Gastrocnemius medialis (tissue), 4 donors: Measurements from ENCODE around the gene CCT5. TPM values are rescaled to one million over a fixed set of nuclear protein-coding genes. Genes with fewer than 3 reads are reported as not detected.
A peak's percentile ranks its signal among the peaks of the same experiment; 100 is the strongest.

Experiments used
- ATAC-seq, 2 donors: fragments of 150-250 bp; one replicate each; pipeline ENCODE4 v1.9.1; 2016
- DNase-seq, 2 donors: peaks; one replicate each; pipeline ENCODE4 v3.0.0-alpha.2; 2019
- H3K27ac ChIP-seq, 4 donors: fragments of 200-600 bp; sonication (generic); 1 replicate in 1 of 4; 2 replicates in 3 of 4; pipeline ENCODE4 v1.5.1; 2016 to 2018; ENCODE audit warnings: mild to moderate bottlenecking in 2 of 4, moderate library complexity in 1 of 4
- H3K27me3 ChIP-seq, 3 donors: fragments of 200-600 bp; sonication (generic) in 2 of 3; 1 replicate in 1 of 3; 2 replicates in 2 of 3; pipeline versions ENCODE4 v1.5.1 to v1.6.0; 2016 to 2019; ENCODE audit warnings: mild to moderate bottlenecking in 1 of 3, moderate library complexity in 1 of 3
- H3K36me3 ChIP-seq, 2 donors: fragments of 200-600 bp; sonication (generic) in 1 of 2; one replicate each; pipeline ENCODE4 v1.5.1; 2017 to 2018
- H3K4me1 ChIP-seq, 2 donors: fragments of 200-600 bp; sonication (generic) in 1 of 2; one replicate each; pipeline ENCODE4 v1.5.1; 2016 to 2017; ENCODE audit warnings: mild to moderate bottlenecking in 2 of 2
- H3K4me3 ChIP-seq, 4 donors: fragments of 200-600 bp; sonication (generic) in 3 of 4; 1 replicate in 1 of 4; 2 replicates in 3 of 4; pipeline ENCODE4 v1.5.1; 2016 to 2019; ENCODE audit warnings: mild to moderate bottlenecking in 2 of 4
- H3K9me3 ChIP-seq, 3 donors: fragments of 200-600 bp; sonication (generic) in 2 of 3; 1 replicate in 1 of 3; 2 replicates in 2 of 3; pipeline ENCODE4 v1.5.1; 2016 to 2019
- CTCF ChIP-seq, 5 experiments: fragments of 450-650 bp in 3 of 5; fragments of 200-600 bp in 2 of 5; sonication (generic) in 2 of 5; IDR thresholded peaks in 4 of 5; conservative IDR thresholded peaks in 1 of 5; 1 replicate in 4 of 5; 2 replicates in 1 of 5; pipeline ENCODE4 v1.5.1; 2016 to 2019; ENCODE audit warnings: antibody characterized with exemption in 5 of 5, mild to moderate bottlenecking in 3 of 5, moderate library complexity in 3 of 5
- POLR2A ChIP-seq, 2 donors: fragments of 450-650 bp; IDR thresholded peaks; one replicate each; pipeline ENCODE4 v1.6.1; 2017; ENCODE audit warnings: antibody characterized with exemption in 2 of 2, mild to moderate bottlenecking in 2 of 2, moderate library complexity in 2 of 2
- in situ Hi-C, 4 donors: fragments of 200-750 bp; cut with MboI; loops; one replicate each; pipeline versions ENCODE4 v1.15.0 to v1.8.0; 2017; ENCODE audit warnings: low sequenced_read_pairs in 4 of 4
- intact Hi-C: fragments of 100-400 bp; cut with DNase I; formaldehyde crosslinking; loops from one replicate; pipeline ENCODE4 v1.15.1; 2023; ENCODE audit warnings: low total_unique reads
- total RNA-seq, 4 donors: library from RNA; depleted of rRNA; stranded (reverse); fragments of >200 nt; gene quantifications; one replicate each; pipeline versions ENCODE4 v1.1.0 to v1.2.3, GENCODE V29; 2016

The CCT5 gene
- total RNA-seq = 100 to 1,000 TPM; 201 to 329 (median 267) TPM

- Histone ChIP-seq H3K4me1 (peaks cover 27 to 30% of the 10 kb centered on the region in 2 donors), H3K27ac (peak within 1 kb of the TSS; percentile 92 to 97 (median 95)), H3K9me3 (no peaks in the 10 kb centered on the region), H3K27me3 (no peaks in the 10 kb centered on the region), H3K4me3 (peak within 1 kb of the TSS; percentile 68 to 99 (median 96)), H3K36me3 (peaks cover 0 to 10% of the 10 kb centered on the region in 2 donors)
- intact Hi-C loops = loop anchor here (5.0 kb wide), 1 partner anchor 512 kb away; the partner anchor contains the start of gene DAP
- in situ Hi-C loops = loop anchor here in 1 of 4 donors (10.0 kb wide), 1 partner anchor 185 kb away; no protein-coding TSS in a partner anchor
- DNase-seq = peak; percentile 93 to 94
- no peak for TF ChIP-seq CTCF (IDR thresholded peaks at IDR 0.05 in 4 of 5, conservative IDR thresholded peaks at IDR 0.05 in 1 of 5)
- peak; percentile 30 to 64 for TF ChIP-seq POLR2A (IDR thresholded peaks at IDR 0.05)
- peak; percentile 94 for ATAC-seq
Measured at GRCh38 chr5:10249948-10250805, at the start of gene CCT5. Gene CCT5 (plus strand): TSS chr5:10250280. CDS start chr5:10250341, 61 bp downstream.

- no peaks in the 10 kb centered on the region for H3K27me3 ChIP-seq
Measured at GRCh38 chr5:10201223-10201868, 48.7 kb upstream of the CCT5 start.

GRCh38 chr5:10202089-10202910 lies 47.8 kb upstream of the CCT5 start:
- ATAC-seq (no peak), DNase-seq (no peak)
- TF ChIP-seq POLR2A (IDR thresholded peaks at IDR 0.05) (no peak), CTCF (IDR thresholded peaks at IDR 0.05 in 4 of 5, conservative IDR thresholded peaks at IDR 0.05 in 1 of 5) (no peak)
- H3K27me3 ChIP-seq = no peaks in the 10 kb centered on the region
- no peaks in the 10 kb centered on the region for H3K36me3 ChIP-seq
- H3K27ac ChIP-seq = no peak overlapping the region
- no peak overlapping the region for H3K4me3 ChIP-seq
- no peaks in the 10 kb centered on the region for H3K4me1 ChIP-seq
- intact Hi-C loops = no loop called here
- no peaks in the 10 kb centered on the region for H3K9me3 ChIP-seq
- in situ Hi-C loops = no loop called here

More at GRCh38 chr5:10201223-10201868, 48.7 kb upstream of the CCT5 start:
- H3K27ac ChIP-seq = no peak overlapping the region
- TF ChIP-seq CTCF (IDR thresholded peaks at IDR 0.05 in 4 of 5, conservative IDR thresholded peaks at IDR 0.05 in 1 of 5) (no peak), POLR2A (IDR thresholded peaks at IDR 0.05) (no peak)
- H3K4me3 ChIP-seq = no peak overlapping the region
- ATAC-seq (no peak), DNase-seq (no peak)
- H3K9me3 ChIP-seq = no peaks in the 10 kb centered on the region
- no peaks in the 10 kb centered on the region for H3K36me3 ChIP-seq
- intact Hi-C loops (no loop called here), in situ Hi-C loops (no loop called here)
- H3K4me1 ChIP-seq = no peaks in the 10 kb centered on the region

GRCh38 chr5:10209004-10209403 lies 41.1 kb upstream of the CCT5 start:
- Histone ChIP-seq H3K27me3 (no peaks in the 10 kb centered on the region), H3K4me1 (no peaks in the 10 kb centered on the region), H3K36me3 (no peaks in the 10 kb centered on the region), H3K27ac (no peak overlapping the region), H3K4me3 (no peak overlapping the region), H3K9me3 (no peaks in the 10 kb centered on the region)
- no peak for ATAC-seq
- intact Hi-C loops (no loop called here), in situ Hi-C loops (no loop called here)
- no peak for DNase-seq
- TF ChIP-seq POLR2A (IDR thresholded peaks at IDR 0.05) = no peak
- TF ChIP-seq CTCF (IDR thresholded peaks at IDR 0.05 in 4 of 5, conservative IDR thresholded peaks at IDR 0.05 in 1 of 5) = no peak
